ENCODE results near the gene SLAMF7. TPM values are rescaled to one million over a fixed set of nuclear protein-coding genes. Genes with fewer than 3 reads are reported as not detected.
"Not testable (repeated sequence)": the region's sequence is repeated elsewhere in the genome, so short reads cannot be mapped to it uniquely, and the experiment has no call there.

SLAMF7 gene
- total and polyA plus RNA-seq, 2 donors (not counting 1 experiment from before 2014, with no cell fraction given) = 13.1 to 52.6 TPM

DNA sequence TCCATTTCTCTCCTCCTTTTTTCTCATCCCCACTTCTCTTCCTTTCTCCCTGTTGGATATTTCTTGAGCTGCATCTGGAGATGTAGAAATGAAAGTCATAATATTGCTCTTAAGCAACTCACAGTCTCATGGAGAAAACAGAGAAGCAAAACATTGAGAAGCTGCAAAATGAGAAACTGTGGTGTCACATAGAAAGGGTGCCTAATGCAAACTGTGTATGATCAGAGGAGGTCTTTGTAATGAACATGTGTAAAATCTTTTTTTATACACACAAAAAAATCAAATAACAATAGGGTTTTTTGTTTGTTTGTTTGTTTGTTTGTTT is 11.8 kb upstream of the SLAMF7 start:
- CTCF ChIA-PET = interaction anchor here (0.5 to 13.0 kb wide), 33 partner anchors 9 to 412 kb away, joined by 3 to 279 read pairs (median 5); partner anchors contain the start of genes CD48, ITLN2, LY9 and SLAMF1

DNA sequence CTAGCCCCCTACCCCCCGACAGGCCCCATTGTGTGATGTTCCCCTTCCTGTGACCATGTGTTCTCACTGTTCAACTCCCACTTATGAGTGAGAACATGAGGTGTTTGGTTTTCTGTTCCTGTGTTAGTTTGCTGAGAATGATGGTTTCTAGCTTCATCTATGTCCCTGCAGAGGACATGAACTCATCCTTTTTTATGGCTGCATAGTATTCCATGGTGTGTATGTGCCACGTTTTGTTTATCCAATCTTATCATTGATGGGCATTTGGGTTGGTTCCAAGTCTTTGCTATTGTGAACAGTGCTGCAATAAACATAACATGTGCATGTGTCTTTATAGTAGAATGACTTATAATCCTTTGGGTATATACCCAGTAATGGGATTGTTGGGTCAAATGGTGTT is 7.5 kb upstream of the SLAMF7 start:
- H3K4me2 ChIP-seq (replicated peaks; ENCODE audit: low read depth, low read length, poor library complexity, severe bottlenecking); POLR2A ChIA-PET; DNase-seq: not testable (repeated sequence)

More for the DNA sequence above, 11.8 kb upstream of the SLAMF7 start:
- H3K79me2 ChIP-seq (ENCODE audit: control insufficient read depth, insufficient read depth, low read length) = no peaks in the 10 kb centered on the region
- ATAC-seq (ENCODE audit: low read depth) = no peak
- no peak overlapping the region for H3K4me3 Mint-ChIP-seq
- peak overlapping the region in 1 of 5 experiments; percentile 17 for H3K4me3 ChIP-seq (ENCODE audit: control extremely low read depth in 1 of 5, extremely low read depth in 1 of 5, insufficient read depth in 1 of 5, low read depth in 2 of 5, low read length in 4 of 5)
- no peaks in the 10 kb centered on the region for H3K27me3 Mint-ChIP-seq
- H3K27ac ChIP-seq (ENCODE audit: low read length in 2 of 2) = no peak overlapping the region
- no peaks in the 10 kb centered on the region for H3K9me3 ChIP-seq (ENCODE audit: control extremely low read depth in 1 of 3, control insufficient read depth in 2 of 3, insufficient read depth in 1 of 3, low read length in 2 of 3)
- peaks cover 8 to 14% of the 10 kb centered on the region in 2 donors for H3K4me1 ChIP-seq (ENCODE audit: control insufficient read depth in 2 of 2, insufficient read depth in 2 of 2, low read length in 2 of 2)
- H4K20me1 ChIP-seq (ENCODE audit: control insufficient read depth, insufficient read depth, low read length, poor library complexity, severe bottlenecking) = no peaks in the 10 kb centered on the region
- no peak for DNase-seq
- POLR2A ChIA-PET = no interaction called here
- H3K4me1 Mint-ChIP-seq = peaks cover 14% of the 10 kb centered on the region
- H3K9ac ChIP-seq (ENCODE audit: low read length) = peak overlapping the region; percentile 8
- TF ChIP-seq, protein P1, sequence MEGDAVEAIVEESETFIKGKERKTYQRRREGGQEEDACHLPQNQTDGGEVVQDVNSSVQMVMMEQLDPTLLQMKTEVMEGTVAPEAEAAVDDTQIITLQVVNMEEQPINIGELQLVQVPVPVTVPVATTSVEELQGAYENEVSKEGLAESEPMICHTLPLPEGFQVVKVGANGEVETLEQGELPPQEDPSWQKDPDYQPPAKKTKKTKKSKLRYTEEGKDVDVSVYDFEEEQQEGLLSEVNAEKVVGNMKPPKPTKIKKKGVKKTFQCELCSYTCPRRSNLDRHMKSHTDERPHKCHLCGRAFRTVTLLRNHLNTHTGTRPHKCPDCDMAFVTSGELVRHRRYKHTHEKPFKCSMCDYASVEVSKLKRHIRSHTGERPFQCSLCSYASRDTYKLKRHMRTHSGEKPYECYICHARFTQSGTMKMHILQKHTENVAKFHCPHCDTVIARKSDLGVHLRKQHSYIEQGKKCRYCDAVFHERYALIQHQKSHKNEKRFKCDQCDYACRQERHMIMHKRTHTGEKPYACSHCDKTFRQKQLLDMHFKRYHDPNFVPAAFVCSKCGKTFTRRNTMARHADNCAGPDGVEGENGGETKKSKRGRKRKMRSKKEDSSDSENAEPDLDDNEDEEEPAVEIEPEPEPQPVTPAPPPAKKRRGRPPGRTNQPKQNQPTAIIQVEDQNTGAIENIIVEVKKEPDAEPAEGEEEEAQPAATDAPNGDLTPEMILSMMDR (IDR thresholded peaks at IDR 0.05) = no peak
- no peak for TF ChIP-seq EZH2 (IDR thresholded peaks at IDR 0.05; ENCODE audit: borderline replicate concordance, insufficient read depth, low read depth, low read length, poor library complexity, severe bottlenecking)
- intact Hi-C loops (cut with micrococcal nuclease) = loop anchor here (1.0 to 2.0 kb wide), 6 partner anchors 14 to 224 kb away; no protein-coding TSS in a partner anchor
- no peaks in the 10 kb centered on the region for H3K9me3 Mint-ChIP-seq (ENCODE audit: insufficient read depth)
- H2AFZ ChIP-seq (ENCODE audit: insufficient read depth, low read depth, low read length, poor library complexity, severe bottlenecking) = no peak overlapping the region
- no peak overlapping the region for H3K27ac Mint-ChIP-seq
- H3K27me3 ChIP-seq (replicated peaks in 1 of 4; ENCODE audit: control extremely low read depth in 1 of 4, control insufficient read depth in 3 of 4, insufficient read depth in 4 of 4, low read length in 3 of 4) = no peaks in the 10 kb centered on the region
- peak overlapping the region; percentile 38 for H3K4me2 ChIP-seq (replicated peaks; ENCODE audit: low read depth, low read length, poor library complexity, severe bottlenecking)
- H3K36me3 ChIP-seq (replicated peaks in 1 of 2; ENCODE audit: control extremely low read depth in 1 of 2, control insufficient read depth in 1 of 2, extremely low read depth in 1 of 2, insufficient read depth in 2 of 2, low read length in 1 of 2) = no peaks in the 10 kb centered on the region

More for the DNA sequence above, 7.5 kb upstream of the SLAMF7 start:
- H3K27ac ChIP-seq (ENCODE audit: low read length in 2 of 2); H3K79me2 ChIP-seq (ENCODE audit: control insufficient read depth, insufficient read depth, low read length); H3K9ac ChIP-seq (ENCODE audit: low read length); H2AFZ ChIP-seq (ENCODE audit: insufficient read depth, low read depth, low read length, poor library complexity, severe bottlenecking); ATAC-seq (ENCODE audit: low read depth); H3K4me3 ChIP-seq (ENCODE audit: control extremely low read depth in 1 of 5, extremely low read depth in 1 of 5, insufficient read depth in 1 of 5, low read depth in 2 of 5, low read length in 4 of 5); H3K9me3 ChIP-seq (ENCODE audit: control extremely low read depth in 1 of 3, control insufficient read depth in 2 of 3, insufficient read depth in 1 of 3, low read length in 2 of 3); H3K27me3 ChIP-seq (replicated peaks in 1 of 4; ENCODE audit: control extremely low read depth in 1 of 4, control insufficient read depth in 3 of 4, insufficient read depth in 4 of 4, low read length in 3 of 4); intact Hi-C loops (cut with micrococcal nuclease); H3K27ac Mint-ChIP-seq; H3K4me3 Mint-ChIP-seq; H3K36me3 ChIP-seq (replicated peaks in 1 of 2; ENCODE audit: control extremely low read depth in 1 of 2, control insufficient read depth in 1 of 2, extremely low read depth in 1 of 2, insufficient read depth in 2 of 2, low read length in 1 of 2); H4K20me1 ChIP-seq (ENCODE audit: control insufficient read depth, insufficient read depth, low read length, poor library complexity, severe bottlenecking); H3K27me3 Mint-ChIP-seq; H3K9me3 Mint-ChIP-seq (ENCODE audit: insufficient read depth): not testable (repeated sequence)
- H3K4me1 ChIP-seq (ENCODE audit: control insufficient read depth in 2 of 2, insufficient read depth in 2 of 2, low read length in 2 of 2) = peaks cover 17 to 31% of the 10 kb centered on the region in 2 donors
- WGBS (ENCODE audit: insufficient coverage) = 100% methylated on average over 1 of the region's 2 CpGs
- CTCF ChIA-PET = interaction anchor here (2.4 to 13.0 kb wide), 3 partner anchors 36 to 223 kb away, joined by 6 to 279 read pairs (median 134); partner anchors contain the start of gene ITLN2
- H3K4me1 Mint-ChIP-seq = peaks cover 31% of the 10 kb centered on the region

Measured in B cell (primary cell).